ENCODE results near the gene DYNC1I1.

Gene DYNC1I1

DNA sequence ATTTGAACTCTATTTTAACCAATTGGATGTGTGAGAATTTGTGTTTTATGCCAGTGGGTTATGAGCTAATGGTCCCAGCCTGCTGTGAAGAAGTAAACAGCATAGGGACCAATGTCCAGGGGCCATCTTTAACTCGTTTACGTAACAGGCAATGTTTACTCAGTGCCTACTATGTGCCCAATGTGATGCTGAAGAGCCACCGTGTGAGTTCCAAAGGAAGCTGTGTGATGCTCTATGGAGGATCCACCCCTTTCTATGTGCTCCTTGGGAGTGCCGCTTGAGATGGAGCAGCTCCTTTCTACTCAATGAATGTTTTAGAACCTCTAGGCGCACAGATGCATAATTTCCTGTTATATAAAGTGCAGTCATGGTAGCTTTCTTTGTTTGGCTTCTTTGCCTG, 21.3 kb downstream of the DYNC1I1 start:
- DNase-seq (ENCODE audit: low spot score), result no peak

DNA sequence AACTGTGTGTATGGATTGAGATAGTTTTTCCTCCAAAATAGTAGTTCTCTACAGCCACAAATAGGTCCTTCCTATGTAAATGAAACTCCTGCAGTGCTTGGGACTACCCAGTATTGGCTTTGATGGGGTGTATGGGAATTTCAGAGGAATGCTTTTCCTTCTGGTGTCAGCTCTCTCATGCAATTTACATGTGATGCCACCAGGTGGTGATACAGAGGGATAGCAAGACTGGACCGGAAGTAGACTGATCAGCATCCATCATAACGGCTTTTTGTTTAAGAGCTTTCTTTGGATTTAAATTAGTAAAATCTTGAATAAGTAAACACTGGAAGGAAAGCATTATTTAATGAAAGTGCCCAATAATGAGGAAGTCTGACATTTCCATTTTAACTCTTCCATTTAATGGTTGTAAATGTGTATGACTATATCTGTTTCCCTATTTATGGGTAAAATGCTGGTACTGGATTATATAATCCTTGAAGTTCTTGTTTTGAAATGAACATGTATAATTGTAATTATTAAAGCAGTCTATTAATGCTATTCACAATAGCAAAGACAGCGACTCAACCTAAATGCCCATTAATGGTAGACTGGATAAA, 22.7 kb downstream of the DYNC1I1 start:
- DNase-seq (ENCODE audit: low spot score), result no peak

- no peak for DNase-seq (ENCODE audit: low spot score)
These were observed 24.3 kb downstream of the DYNC1I1 start for GRCh38 chr7:95796617-95797016.

DNA sequence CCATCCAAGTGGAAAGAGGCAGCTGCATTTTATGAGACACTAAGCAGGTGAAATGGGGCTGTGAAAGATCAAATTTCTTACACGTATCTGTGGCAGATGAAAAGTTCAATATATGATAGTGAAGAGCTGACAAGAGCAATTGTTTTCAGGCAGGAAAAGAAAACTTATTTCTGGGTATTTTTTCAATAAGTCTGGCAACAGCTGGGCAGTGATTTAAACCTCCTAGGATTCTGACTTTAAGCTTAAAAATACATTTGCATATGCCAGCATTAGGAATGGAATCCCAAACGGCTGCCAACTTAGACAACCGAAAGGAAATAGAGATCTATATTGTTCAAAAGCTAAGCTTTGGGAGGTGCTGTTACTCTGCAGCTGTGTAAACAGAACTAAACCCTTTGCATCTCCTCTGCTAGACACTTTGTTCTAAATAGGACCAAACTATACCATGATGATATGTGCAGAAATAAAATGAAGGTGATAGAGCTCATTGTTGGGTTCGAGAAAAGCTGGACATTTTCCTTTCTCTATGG, 26.1 kb downstream of the DYNC1I1 start:
- DNase-seq (ENCODE audit: low spot score), result no peak

DNA sequence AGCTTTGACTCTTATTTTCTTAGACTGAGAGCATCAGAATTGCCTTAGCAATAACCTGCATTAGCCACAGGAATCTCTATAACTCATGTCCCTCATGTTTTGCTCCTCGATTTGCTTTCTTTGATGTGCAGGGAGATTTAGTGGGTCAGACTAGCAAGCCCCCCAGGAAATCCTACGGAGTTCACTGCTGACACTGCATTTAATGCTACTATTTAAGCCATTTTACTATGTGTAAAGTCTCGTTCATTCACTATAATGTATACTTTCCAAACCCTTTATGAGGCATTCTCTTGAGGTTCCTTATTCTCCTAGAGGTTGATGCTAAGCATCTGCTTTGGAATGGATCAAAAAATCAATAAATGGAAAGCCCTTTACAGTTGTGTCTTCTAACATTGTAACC, 28.4 kb downstream of the DYNC1I1 start:
- DNase-seq (ENCODE audit: low spot score), result no peak

- DNase-seq (ENCODE audit: low spot score), result no peak
These were observed 29.9 kb downstream of the DYNC1I1 start for GRCh38 chr7:95802270-95802669.

GRCh38 chr7:95804052-95804451, 31.7 kb downstream of the DYNC1I1 start:
- DNase-seq (ENCODE audit: low spot score), result no peak

- no peak for DNase-seq (ENCODE audit: low spot score)
These were observed 33.6 kb downstream of the DYNC1I1 start for GRCh38 chr7:95805909-95806308.

- no peak for DNase-seq (ENCODE audit: low spot score)
These were observed 36.0 kb downstream of the DYNC1I1 start for GRCh38 chr7:95808396-95808795.

- no peak for DNase-seq (ENCODE audit: low spot score)
These were observed 39.6 kb downstream of the DYNC1I1 start for GRCh38 chr7:95811846-95812445.

DNA sequence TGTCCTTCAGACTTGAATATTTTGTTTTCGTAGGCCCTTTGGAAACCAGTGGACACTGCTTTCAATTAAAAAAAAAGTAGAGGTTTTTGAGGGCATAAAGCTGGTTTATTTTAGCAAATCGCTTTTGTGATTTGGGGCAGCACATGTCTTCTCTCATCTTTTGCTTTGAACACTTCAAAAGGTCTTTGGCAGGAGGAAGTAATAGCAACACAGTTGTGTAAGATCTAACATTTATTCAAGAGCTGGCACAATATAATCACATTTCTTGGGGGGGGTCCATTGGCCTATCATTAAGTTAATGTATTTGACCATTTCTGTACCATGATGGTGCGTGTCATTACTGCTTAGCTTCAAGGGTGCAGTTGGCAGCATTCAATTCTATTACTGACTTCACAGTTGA, 42.4 kb downstream of the DYNC1I1 start:
- no peak for DNase-seq (ENCODE audit: low spot score)

DNA sequence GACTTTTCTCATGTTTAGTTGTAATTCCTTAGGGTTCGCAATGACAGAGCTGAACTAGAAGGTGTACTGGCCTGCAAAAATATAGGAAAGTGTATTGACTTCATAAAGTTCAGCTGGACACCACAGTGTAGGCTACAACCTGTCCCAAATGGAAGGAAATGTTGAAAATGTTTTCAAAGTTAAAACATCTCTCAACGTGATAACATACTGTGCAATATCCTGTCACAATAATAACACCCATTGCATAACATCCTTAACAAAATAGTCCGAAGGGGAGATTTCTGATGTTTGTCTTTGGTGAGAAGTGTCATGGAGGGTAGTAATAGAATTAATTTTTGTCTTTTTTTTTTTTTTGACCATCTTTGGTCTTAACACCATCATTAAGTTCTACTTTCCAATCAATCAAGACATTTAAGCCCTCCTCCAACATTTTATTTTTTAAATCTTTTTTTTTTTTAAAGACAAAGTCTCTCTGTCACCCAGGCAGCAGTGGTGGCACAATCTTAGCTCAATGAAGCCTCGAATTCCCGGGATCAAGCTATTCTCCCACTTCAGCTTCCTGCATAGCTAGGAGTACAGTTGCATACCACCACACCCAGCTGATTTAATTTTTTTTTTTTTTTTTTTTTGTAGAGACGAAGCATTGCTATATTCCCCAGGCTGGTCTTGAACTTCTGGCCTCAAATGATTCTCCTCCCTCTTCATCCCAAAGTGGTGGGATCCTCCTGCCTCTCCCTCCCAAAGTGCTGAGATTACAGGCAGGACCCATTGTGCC, 45.7 kb downstream of the DYNC1I1 start:
- no peak for DNase-seq (ENCODE audit: low spot score)

GRCh38 chr7:95820778-95821177, 48.4 kb downstream of the DYNC1I1 start:
- no peak for DNase-seq (ENCODE audit: low spot score)

- DNase-seq (ENCODE audit: low spot score), result no peak
These were observed 50.4 kb downstream of the DYNC1I1 start for GRCh38 chr7:95822717-95823116.

- no peak for DNase-seq (ENCODE audit: low spot score)
These were observed 52.3 kb downstream of the DYNC1I1 start for GRCh38 chr7:95824616-95825015.

GRCh38 chr7:95828824-95829790, 56.8 kb downstream of the DYNC1I1 start:
- DNase-seq (ENCODE audit: low spot score), result no peak

GRCh38 chr7:95840953-95841950, 68.9 kb downstream of the DYNC1I1 start:
- no peak for DNase-seq (ENCODE audit: low spot score)

- DNase-seq (ENCODE audit: low spot score), result no peak
These were observed 70.9 kb downstream of the DYNC1I1 start for GRCh38 chr7:95843286-95843685.

DNA sequence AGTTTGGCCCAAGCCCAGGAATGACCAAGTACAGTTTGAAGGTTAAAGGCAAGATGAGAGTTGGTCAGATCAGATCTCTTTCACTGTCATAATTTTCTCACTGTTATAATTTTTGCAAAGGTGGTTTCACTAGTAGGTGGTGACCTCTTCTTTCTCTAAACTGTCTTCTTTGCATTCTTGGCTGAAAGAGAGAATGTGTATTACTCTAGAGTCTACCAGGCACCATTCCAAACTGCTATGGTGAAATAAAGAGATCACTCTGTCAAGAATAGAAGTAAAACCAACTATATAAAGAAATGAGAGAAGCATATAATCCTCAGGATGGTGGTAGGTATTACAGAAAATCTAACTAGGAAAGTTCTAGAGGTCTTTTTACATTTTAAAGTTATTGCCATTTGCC, 72.7 kb downstream of the DYNC1I1 start:
- DNase-seq (ENCODE audit: low spot score), result no peak

DNA sequence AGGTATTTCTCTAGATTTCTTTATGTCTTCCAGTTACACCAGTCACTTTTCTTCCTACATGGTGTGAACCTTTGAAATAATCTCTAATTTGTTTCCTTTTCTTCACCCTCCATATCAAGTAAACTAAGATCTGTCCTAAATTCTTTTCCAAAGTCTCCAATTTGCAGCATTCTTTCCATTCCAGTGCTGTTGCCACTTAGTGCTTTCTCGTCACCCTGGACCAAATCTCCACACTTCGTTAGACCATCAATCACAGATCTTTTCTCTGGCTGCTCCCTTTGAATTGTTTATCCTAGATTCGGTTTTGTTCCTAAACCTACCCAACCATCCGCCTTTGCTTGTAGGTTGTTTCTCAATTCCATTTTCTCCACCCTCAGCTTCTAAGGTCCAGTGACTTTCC, 74.7 kb downstream of the DYNC1I1 start:
- DNase-seq (ENCODE audit: low spot score), result no peak

DNA sequence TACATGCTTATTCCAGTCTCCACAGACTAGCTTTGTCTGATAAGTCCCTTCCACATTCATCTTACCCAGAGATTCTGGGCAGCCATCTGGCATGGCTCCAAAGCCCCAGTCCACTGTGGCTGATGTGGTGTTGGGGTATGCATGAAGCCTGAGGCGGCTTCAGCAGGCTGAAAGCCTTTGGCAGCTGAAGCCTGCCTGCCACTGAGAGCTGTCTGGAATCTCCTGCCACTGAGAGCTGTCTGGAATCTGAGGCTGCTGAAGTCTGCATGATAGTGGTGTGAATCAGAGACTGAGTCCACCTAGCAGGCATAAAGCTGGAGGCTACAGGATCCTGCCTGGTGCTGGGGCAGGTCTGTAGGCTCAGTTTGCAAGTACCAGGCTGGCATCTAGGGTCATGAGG, 87.1 kb downstream of the DYNC1I1 start:
- DNase-seq (ENCODE audit: low spot score), result no peak
